Ovary (tissue), 3 donors: Measurements from ENCODE around the gene ADGRV1.

Experiments
- CTCF ChIP-seq, 3 donors: fragments of 450-650 bp in 2 of 3; fragments of 200-600 bp in 1 of 3; IDR thresholded peaks; one replicate each; pipeline versions ENCODE4 v1.5.1 to v1.8.0; 2016 to 2022; ENCODE audit warnings: antibody characterized with exemption in 3 of 3, mild to moderate bottlenecking in 1 of 3
- EP300 ChIP-seq: sonication (generic); formaldehyde crosslinking; IDR thresholded peaks from one replicate; pipeline ENCODE4 v1.6.1; 2017; ENCODE audit warnings: antibody characterized with exemption
- POLR2A ChIP-seq: fragments of 450-650 bp; IDR thresholded peaks from one replicate; pipeline ENCODE4 v1.6.1; 2017; ENCODE audit warnings: antibody characterized with exemption, mild to moderate bottlenecking, moderate library complexity
- donor health status: DM: no; HTN: no; CAD: no.

GRCh38 chr5:90981821-90982220 lies 423.2 kb downstream of the ADGRV1 start:
- TF ChIP-seq CTCF (IDR thresholded peaks at IDR 0.05) (no peak), POLR2A (no peak), EP300 (no peak)
